WTC11 (cell line): ENCODE results near the gene PMFBP1.

Source experiments
- CBFB ChIP-seq: sonication (generic); formaldehyde crosslinking; IDR thresholded peaks from 2 replicates; pipeline ENCODE4 v1.8.1; 2022; ENCODE audit warnings: mild to moderate bottlenecking, low read depth, missing genetic modification reagents
- CREM ChIP-seq: sonication (generic); formaldehyde crosslinking; IDR thresholded peaks from 2 replicates; pipeline ENCODE4 v1.8.1; 2022; ENCODE audit warnings: mild to moderate bottlenecking, missing genetic modification reagents, moderate library complexity
- CTCF ChIP-seq: fragments of 200-600 bp; IDR thresholded peaks from 2 replicates; pipeline ENCODE4 v1.8.0; 2022; ENCODE audit warnings: antibody characterized with exemption
- FOXJ3 ChIP-seq: sonication (generic); formaldehyde crosslinking; IDR thresholded peaks from 2 replicates; pipeline ENCODE4 v1.9.0; 2021; ENCODE audit warnings: missing genetic modification reagents, mild to moderate bottlenecking, borderline replicate concordance
- FOXP4 ChIP-seq: sonication (generic); formaldehyde crosslinking; IDR thresholded peaks from 2 replicates; pipeline ENCODE4 v1.8.0; 2022; ENCODE audit warnings: mild to moderate bottlenecking, missing genetic modification reagents
- HMGXB4 ChIP-seq: sonication (generic); formaldehyde crosslinking; IDR thresholded peaks from 2 replicates; pipeline ENCODE4 v1.8.1; 2023; ENCODE audit warnings: mild to moderate bottlenecking, moderate library complexity, missing genetic modification reagents
- IRF2 ChIP-seq: sonication (generic); formaldehyde crosslinking; IDR thresholded peaks from 2 replicates; pipeline ENCODE4 v1.8.0; 2022; ENCODE audit warnings: low read depth, missing genetic modification reagents, borderline replicate concordance
- JUN ChIP-seq: sonication (generic); formaldehyde crosslinking; IDR thresholded peaks from 2 replicates; pipeline ENCODE4 v1.8.0; 2023; ENCODE audit warnings: mild to moderate bottlenecking, missing genetic modification reagents
- MAX ChIP-seq: sonication (generic); formaldehyde crosslinking; IDR thresholded peaks from 2 replicates; pipeline ENCODE4 v1.8.0; 2022; ENCODE audit warnings: mild to moderate bottlenecking, missing genetic modification reagents
- TEAD1 ChIP-seq: sonication (generic); formaldehyde crosslinking; IDR thresholded peaks from 2 replicates; pipeline ENCODE4 v1.8.0; 2022; ENCODE audit warnings: mild to moderate bottlenecking, missing genetic modification reagents
- ZNF416 ChIP-seq: fragments of 250-450 bp; sonication (Bioruptor Pico); IDR thresholded peaks from 2 replicates; pipeline ENCODE4 v1.9.0; 2021; ENCODE audit warnings: mild to moderate bottlenecking, inconsistent platforms
- TF ChIP-seq, protein P1 (sequence below): sonication (generic); formaldehyde crosslinking; IDR thresholded peaks from 2 replicates; pipeline ENCODE4 v1.8.0; 2023; ENCODE audit warnings: missing genetic modification reagents

DNA sequence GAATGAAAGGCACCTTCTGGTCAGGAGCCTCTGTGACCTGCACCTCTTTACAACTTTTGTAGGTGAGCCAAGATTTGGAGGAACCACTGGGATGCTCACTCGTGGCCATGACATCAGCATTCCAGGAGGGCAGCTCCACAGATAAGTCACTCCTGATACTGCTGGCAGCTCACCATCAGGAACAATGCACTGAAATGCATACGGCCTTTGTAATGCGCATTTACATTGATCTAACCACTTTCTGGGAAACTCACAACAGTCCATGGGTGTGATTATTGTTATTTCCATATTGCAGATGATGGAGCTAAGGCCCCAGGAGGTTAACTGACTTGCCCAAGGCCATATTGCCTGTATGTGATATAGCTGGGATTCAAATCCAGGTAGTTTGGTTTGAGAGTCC is 34.3 kb upstream of the PMFBP1 start:
- no peak for TF ChIP-seq CTCF
- no peak for TF ChIP-seq MAX (CRISPR knock-in tag)
- TF ChIP-seq HMGXB4 (CRISPR knock-in tag) = no peak
- TF ChIP-seq, protein P1, sequence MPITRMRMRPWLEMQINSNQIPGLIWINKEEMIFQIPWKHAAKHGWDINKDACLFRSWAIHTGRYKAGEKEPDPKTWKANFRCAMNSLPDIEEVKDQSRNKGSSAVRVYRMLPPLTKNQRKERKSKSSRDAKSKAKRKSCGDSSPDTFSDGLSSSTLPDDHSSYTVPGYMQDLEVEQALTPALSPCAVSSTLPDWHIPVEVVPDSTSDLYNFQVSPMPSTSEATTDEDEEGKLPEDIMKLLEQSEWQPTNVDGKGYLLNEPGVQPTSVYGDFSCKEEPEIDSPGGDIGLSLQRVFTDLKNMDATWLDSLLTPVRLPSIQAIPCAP = no peak
- TF ChIP-seq CBFB (CRISPR knock-in tag) = no peak
- no peak for TF ChIP-seq CREM (CRISPR knock-in tag)
- TF ChIP-seq ZNF416 (CRISPR knock-in tag) = no peak
- no peak for TF ChIP-seq IRF2
- no peak for TF ChIP-seq JUN (CRISPR knock-in tag)
- no peak for TF ChIP-seq FOXP4 (CRISPR knock-in tag)
- no peak for TF ChIP-seq TEAD1 (CRISPR knock-in tag)
- no peak for TF ChIP-seq FOXJ3
